ENCODE results near the gene LTB4R.
A peak's percentile ranks its signal among the peaks of the same experiment; 100 is the strongest.

LTB4R gene

DNA sequence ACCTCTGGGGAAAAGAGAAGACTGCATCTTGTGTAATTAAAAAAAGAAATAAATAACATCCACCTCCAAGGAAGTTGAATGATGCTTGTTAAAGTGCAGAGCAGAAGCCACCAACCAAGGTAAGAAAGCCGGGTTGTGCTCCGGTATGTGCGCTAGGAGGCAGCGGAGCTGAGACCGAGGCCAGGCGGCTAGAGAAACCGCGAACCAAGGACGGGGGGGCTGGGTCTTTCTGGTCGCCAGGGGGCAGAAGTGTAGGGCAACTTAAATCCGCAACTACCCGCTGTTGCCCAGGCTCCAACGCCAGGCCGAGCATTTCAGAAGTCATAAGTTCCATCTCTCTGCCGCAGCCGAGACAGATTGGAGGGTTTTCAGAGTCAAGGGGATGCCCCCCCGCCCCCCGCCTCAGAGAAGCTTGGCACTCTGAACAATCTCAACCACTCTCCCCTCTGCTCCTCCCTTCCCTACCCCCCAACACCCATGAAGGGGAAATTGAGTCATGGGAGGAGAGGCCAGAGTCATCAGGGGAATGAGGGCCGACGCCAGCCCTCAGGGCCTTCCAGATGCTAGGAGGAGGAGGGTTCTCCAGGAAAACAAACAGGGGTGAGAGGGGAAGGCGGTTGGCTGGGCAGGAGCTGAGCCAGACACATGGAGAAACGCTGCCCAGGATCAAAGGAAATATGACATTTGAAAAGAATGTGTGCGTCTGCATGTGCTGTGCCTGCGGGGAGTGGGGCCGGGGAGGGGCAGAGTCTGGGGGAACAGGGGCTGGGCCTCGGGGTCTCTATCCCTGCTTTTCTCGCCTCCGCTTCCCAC, 54.5 kb downstream of the LTB4R start:
- no peaks in the 10 kb centered on the region for H3K9me3 ChIP-seq (ENCODE audit: control insufficient read depth, insufficient read depth, low read length)

DNA sequence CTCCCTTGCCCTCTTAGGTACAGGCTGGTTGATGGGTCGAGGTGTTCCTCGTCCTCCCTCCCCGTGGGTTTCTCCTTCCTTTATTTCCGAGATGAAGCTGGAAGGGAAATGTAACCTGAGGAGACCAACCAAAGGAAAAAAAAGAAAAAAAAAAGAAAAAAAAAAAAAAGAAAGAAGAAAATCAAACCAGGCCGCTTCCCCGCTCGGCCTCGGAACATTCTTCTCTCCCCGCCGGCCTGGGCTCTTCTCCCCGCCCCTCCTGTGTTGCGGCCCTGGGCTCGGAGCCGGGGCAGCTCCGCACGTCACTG, 55.1 kb downstream of the LTB4R start:
- no peaks in the 10 kb centered on the region for H3K36me3 ChIP-seq (ENCODE audit: insufficient read depth, low read length)

More for the DNA sequence above, 54.5 kb downstream of the LTB4R start:
- Histone ChIP-seq H3K4me1 (ENCODE audit: insufficient read depth, low read length) (no peaks in the 10 kb centered on the region), H3K36me3 (ENCODE audit: insufficient read depth, low read length) (no peaks in the 10 kb centered on the region), H3K9ac (ENCODE audit: low read depth, low read length) (peak overlapping the region; percentile 63; the same call in 1 of the 2 replicates)

DNA sequence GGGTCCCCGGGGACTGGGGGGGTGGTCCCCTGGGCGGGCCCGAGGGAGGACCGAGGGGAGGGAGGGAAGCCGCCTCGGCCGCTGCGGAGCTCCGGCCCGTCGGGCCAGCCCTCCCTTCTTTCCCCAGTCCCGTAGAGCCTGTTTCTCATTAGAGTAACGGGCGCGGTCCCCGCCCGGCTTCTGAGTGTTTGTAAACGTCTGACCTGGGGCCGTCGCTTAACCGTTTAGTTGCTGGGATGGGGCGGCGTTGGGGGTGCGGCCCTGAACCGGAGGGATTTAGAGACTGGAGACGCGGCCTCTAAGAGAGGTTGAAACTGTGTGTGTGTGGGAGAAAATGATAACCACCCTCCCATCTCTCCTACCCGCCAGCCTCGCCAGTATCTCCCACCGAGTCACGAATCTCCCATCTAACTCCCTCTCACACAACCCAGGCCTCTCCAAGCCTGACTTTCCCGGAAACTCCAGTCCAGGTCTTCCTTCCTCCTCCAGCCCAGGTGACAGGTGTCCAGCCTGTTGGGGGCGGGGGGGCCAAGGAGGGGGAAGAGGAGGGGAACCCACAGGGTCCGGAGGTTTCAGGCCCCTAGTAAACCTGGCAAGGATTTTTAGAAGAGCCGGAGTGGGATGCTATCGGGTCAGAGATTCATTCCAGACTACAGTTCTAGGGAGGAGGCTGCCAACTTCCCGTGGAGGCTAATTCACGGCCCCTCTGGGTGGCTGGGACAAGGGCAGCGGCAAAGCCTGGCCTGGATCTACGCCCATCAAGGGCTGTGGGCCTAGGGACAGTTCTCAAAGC, 55.6 kb downstream of the LTB4R start:
- Histone ChIP-seq H3K9ac (ENCODE audit: low read depth, low read length) (peak overlapping the region; percentile 63), H3K36me3 (ENCODE audit: insufficient read depth, low read length) (no peaks in the 10 kb centered on the region), H3K4me1 (ENCODE audit: insufficient read depth, low read length) (no peaks in the 10 kb centered on the region), H3K9me3 (ENCODE audit: control insufficient read depth, insufficient read depth, low read length) (no peaks in the 10 kb centered on the region)

More for the DNA sequence above, 55.1 kb downstream of the LTB4R start:
- H3K4me1 ChIP-seq (ENCODE audit: insufficient read depth, low read length) = no peaks in the 10 kb centered on the region
- no peaks in the 10 kb centered on the region for H3K9me3 ChIP-seq (ENCODE audit: control insufficient read depth, insufficient read depth, low read length)
- H3K9ac ChIP-seq (ENCODE audit: low read depth, low read length) = peak overlapping the region; percentile 63; the same call in 1 of the 2 replicates

Measured in ES-I3 (cell line).